Activated CD8-positive, alpha-beta memory T cell treated with anti-CD3 and anti-CD28 coated beads, Interleukin-2, amount 10 ng/mL, durations not matched to agents 7 days and 5 days (primary cell): ENCODE measurements around the gene SNAPC3. TPM values are rescaled to one million over a fixed set of nuclear protein-coding genes. Genes with fewer than 3 reads are reported as not detected.

Experiments
- ATAC-seq: fragments of 150-1000 bp; cut with Tn5 transposase; one replicate; pipeline ENCODE4 v1.10.0; 2021; ENCODE audit warnings: moderate library complexity
- CTCF ChIA-PET: fragments of 350-600 bp; sonication (Branson Sonifier 250); formaldehyde crosslinking; loops from one replicate; lab custom pipeline; 2021; ENCODE audit warnings: antibody characterized with exemption; lab: Charles Lee
- DNase-seq: peaks from one replicate; pipeline ENCODE4 v3.0.0-alpha.2; 2020
- H3K27ac Mint-ChIP-seq: one replicate; pipeline ENCODE4 v1.8.0; 2021; ENCODE audit warnings: mild to moderate bottlenecking, mixed read lengths
- H3K27me3 Mint-ChIP-seq: one replicate; pipeline ENCODE4 v1.8.0; 2021; ENCODE audit warnings: mixed read lengths
- H3K36me3 Mint-ChIP-seq: one replicate; pipeline ENCODE4 v1.8.0; 2021; ENCODE audit warnings: mild to moderate bottlenecking, mixed read lengths
- H3K4me1 Mint-ChIP-seq: one replicate; pipeline ENCODE4 v1.8.0; 2021; ENCODE audit warnings: mixed read lengths
- H3K4me3 Mint-ChIP-seq: one replicate; pipeline ENCODE4 v1.8.0; 2021; ENCODE audit warnings: mild to moderate bottlenecking, moderate library complexity, mixed read lengths
- H3K9me3 Mint-ChIP-seq: one replicate; pipeline ENCODE4 v1.8.0; 2022; ENCODE audit warnings: low read depth, mixed read lengths
- total RNA-seq, 2 experiments: library from RNA; stranded (reverse); gene quantifications; one replicate each; pipeline ENCODE4 v1.2.3, GENCODE V29; 2021

Gene SNAPC3
- total RNA-seq, 2 experiments from 2014 or later = 27.4 to 30.1 TPM

- H3K36me3 Mint-ChIP-seq = peaks cover 32% of the 10 kb centered on the region
- H3K4me3 Mint-ChIP-seq = peak within 1 kb of the TSS; percentile 91
- peak; percentile 85 for ATAC-seq
- peak within 1 kb of the TSS; percentile 98 for H3K27ac Mint-ChIP-seq
- no peaks in the 10 kb centered on the region for H3K27me3 Mint-ChIP-seq
- H3K9me3 Mint-ChIP-seq = no peaks in the 10 kb centered on the region
- CTCF ChIA-PET = interaction anchor here (1.0 to 3.7 kb wide), 9 partner anchors 11 to 96 kb away, joined by 3 to 21 read pairs (median 3); partner anchors contain the start of genes CCDC171 and SNAPC3
- peak; percentile 94 for DNase-seq
- H3K4me1 Mint-ChIP-seq = peaks cover 48% of the 10 kb centered on the region
Measured at GRCh38 chr9:15510789-15511575, 88.3 kb downstream of the SNAPC3 start, which contains the start of gene PSIP1. Gene PSIP1, minus strand, starts transcription at chr9:15510970. Its CDS starts 782 bp downstream, at chr9:15510188.

Other genes starting within 250 kb of the SNAPC3 start
- 10 to 100 TPM; 16.2 to 34.3 TPM for gene TTC39B, start 115.7 kb upstream of the SNAPC3 start, total RNA-seq
- gene PSIP1, start 88.1 kb downstream of the SNAPC3 start, total RNA-seq = 100 to 1,000 TPM in 1 of 2 experiments, 10 to 100 TPM in 1; 92.6 to 126 TPM
- gene CCDC171, start 130.2 kb downstream of the SNAPC3 start, total RNA-seq = 1 to 10 TPM; 2.5 to 2.9 TPM